ENCODE results near the gene SLC44A3. TPM values are rescaled to one million over a fixed set of nuclear protein-coding genes. Genes with fewer than 3 reads are reported as not detected.

Gene SLC44A3
- total and polyA plus RNA-seq, 2 of the 8 experiments (the other 6 are each of a cell fraction or from before 2014, with no cell fraction given), result 4.2 to 5.0 TPM

DNA sequence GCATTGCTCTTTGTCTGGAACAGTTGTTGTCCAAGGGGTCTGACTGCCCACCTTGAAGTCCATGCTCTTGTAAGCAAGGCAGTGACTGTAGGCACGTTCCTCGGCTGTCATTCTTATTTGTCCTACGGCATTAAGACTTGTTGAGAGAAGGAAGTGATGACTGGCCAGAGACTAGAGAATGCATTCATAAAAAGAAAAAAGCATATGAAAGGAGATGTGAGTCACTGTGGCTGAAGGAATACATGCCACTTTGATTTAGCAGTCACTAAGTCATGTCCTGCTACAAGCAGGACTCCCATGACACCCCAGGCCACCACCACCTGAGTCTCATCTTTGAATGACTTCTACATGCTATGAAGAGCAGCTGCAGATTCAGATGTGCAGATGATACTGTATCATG lies 56.2 kb downstream of the SLC44A3 start:
- CTCF ChIA-PET (ENCODE audit: partially characterized antibody), result interaction anchor here (1.1 to 2.1 kb wide), 4 partner anchors 12 to 167 kb away, joined by 4 to 7 read pairs (median 5); no protein-coding TSS in a partner anchor
- no peak for FAIRE-seq

More for the DNA sequence above, 56.2 kb downstream of the SLC44A3 start:
- Histone ChIP-seq H3K4me2 (ENCODE audit: insufficient read depth in 1 of 2, low read depth in 2 of 2, low read length in 2 of 2) (no peak overlapping the region), H2BK15ac (ENCODE audit: low read length) (no peak overlapping the region), H3K79me2 (ENCODE audit: control insufficient read depth in 1 of 2, insufficient read depth in 2 of 2, low read length in 2 of 2) (no peaks in the 10 kb centered on the region), H4K8ac (ENCODE audit: extremely low read depth, insufficient read depth, low read length) (no peak overlapping the region), H3K23ac (ENCODE audit: insufficient read length) (no peak overlapping the region), H2BK5ac (ENCODE audit: low read depth, low read length) (no peak overlapping the region), H3K4ac (replicated peaks; ENCODE audit: insufficient read length, low read depth, low read length) (no peak overlapping the region), H4K20me1 (replicated peaks in 1 of 2; ENCODE audit: control insufficient read depth in 1 of 2, insufficient read depth in 2 of 2, low read length in 2 of 2) (no peaks in the 10 kb centered on the region), H4K5ac (ENCODE audit: insufficient read length, low read depth, low read length) (no peak overlapping the region), H3K9ac (replicated peaks in 1 of 4; ENCODE audit: extremely low read depth in 1 of 4, low read depth in 3 of 4, low read length in 3 of 4) (no peak overlapping the region), H4K91ac (replicated peaks; ENCODE audit: insufficient read length, low read length) (no peak overlapping the region), H3K18ac (ENCODE audit: extremely low read depth, low read length) (no peak overlapping the region), H3K27ac (ENCODE audit: low read depth, low read length) (no peak overlapping the region), H3K4me3 (ENCODE audit: extremely low read depth in 1 of 4, insufficient read depth in 2 of 4, low read depth in 3 of 4, low read length in 4 of 4) (no peak overlapping the region), H3K36me3 (ENCODE audit: control insufficient read depth in 2 of 4, insufficient read depth in 4 of 4, low read length in 3 of 4) (no peaks in the 10 kb centered on the region; a peak in 1 of 8 replicates), H2BK12ac (ENCODE audit: low read depth, low read length) (no peak overlapping the region), H2AK5ac (ENCODE audit: low read depth, low read length) (no peak overlapping the region), H3K56ac (replicated peaks; ENCODE audit: insufficient read length, low read depth, low read length) (no peak overlapping the region), H3K14ac (ENCODE audit: insufficient read length) (no peak overlapping the region), H3K23me2 (ENCODE audit: low read depth, low read length) (no peaks in the 10 kb centered on the region), H3K9me3 (ENCODE audit: insufficient read depth in 2 of 2, low read depth in 1 of 2, low read length in 1 of 2) (no peaks in the 10 kb centered on the region; a peak in 1 of 4 replicates), H3K79me1 (ENCODE audit: low read depth, low read length) (no peaks in the 10 kb centered on the region), H3K4me1 (replicated peaks in 1 of 4; ENCODE audit: control insufficient read depth in 3 of 4, insufficient read depth in 4 of 4, low read length in 3 of 4) (no peaks in the 10 kb centered on the region), H2AFZ (ENCODE audit: low read length) (no peak overlapping the region), H2BK120ac (replicated peaks; ENCODE audit: low read depth, low read length) (no peak overlapping the region), H2BK20ac (ENCODE audit: low read length) (no peak overlapping the region), H3K27me3 (replicated peaks in 1 of 4; ENCODE audit: control insufficient read depth in 3 of 4, extremely low read depth in 1 of 4, insufficient read depth in 3 of 4, low read length in 3 of 4) (peaks cover 0 to 1% (median 0%) of the 10 kb centered on the region in 4 experiments; a peak in 1 of 7 replicates)
- POLR2A ChIA-PET (ENCODE audit: partially characterized antibody), result no interaction called here
- 83% methylated on average over 3 of the region's 3 CpGs; no CpG with 5 or more reads in 1 of the 2 experiments for WGBS, 2 experiments (ENCODE audit: extremely low coverage in 1 of 2, insufficient coverage in 1 of 2, insufficient read length in 1 of 2, insufficient replicate concordance in 2 of 2, low coverage in 1 of 2, low lambda C conversion rate in 2 of 2, missing lambda C conversion rate in 1 of 2)
- DNase-seq (ENCODE audit: low read depth in 1 of 2, low spot score in 2 of 2), result no peak
- TF ChIP-seq BRCA1 (IDR thresholded peaks at IDR 0.05; ENCODE audit: low read depth, low read length), result no peak
- TF ChIP-seq ASH2L (IDR thresholded peaks at IDR 0.05; ENCODE audit: low read length), result no peak
- TF ChIP-seq KDM1A (IDR thresholded peaks at IDR 0.05; ENCODE audit: borderline replicate concordance, low read length), result no peak
- no peak for TF ChIP-seq SUZ12 (IDR thresholded peaks at IDR 0.05; ENCODE audit: low read length)
- no peak for TF ChIP-seq CEBPB (IDR thresholded peaks at IDR 0.05; ENCODE audit: low read depth, low read length)
- no peak for TF ChIP-seq RBBP5 (IDR thresholded peaks at IDR 0.05; ENCODE audit: borderline replicate concordance, low read depth, low read length)
- no peak for TF ChIP-seq POLR2AphosphoS5 (IDR thresholded peaks at IDR 0.05; ENCODE audit: low read depth, low read length)
- TF ChIP-seq EGR1 (IDR thresholded peaks at IDR 0.05; ENCODE audit: borderline replicate concordance, low read depth, low read length), result no peak

All from H1 (cell line).